Testis (tissue), 3 donors: ENCODE results near the gene PTP4A2. TPM values are rescaled to one million over a fixed set of nuclear protein-coding genes. Genes with fewer than 3 reads are reported as not detected.

Source experiments
- DNase-seq: peaks from one replicate; pipeline ENCODE4 v3.0.0-alpha.2; 2019
- H3K27ac ChIP-seq, 2 donors: fragments of 200-600 bp; sonication (generic); one replicate each; pipeline ENCODE4 v1.5.1; 2019
- H3K27me3 ChIP-seq: fragments of 200-600 bp; sonication (generic); one replicate; pipeline ENCODE4 v1.5.1; 2019
- H3K36me3 ChIP-seq: fragments of 200-600 bp; sonication (generic); one replicate; pipeline ENCODE4 v1.5.1; 2017; ENCODE audit warnings: low read depth; ENCODE audit errors: missing control alignments
- H3K4me1 ChIP-seq: fragments of 200-600 bp; sonication (generic); one replicate; pipeline ENCODE4 v1.5.1; 2019
- H3K4me3 ChIP-seq, 2 donors: fragments of 200-600 bp; sonication (generic); one replicate each; pipeline ENCODE4 v1.5.1; 2017 to 2019
- H3K9me3 ChIP-seq: fragments of 200-600 bp; sonication (generic); one replicate; pipeline ENCODE4 v1.5.1; 2017
- POLR2A ChIP-seq: fragments of 450-650 bp; IDR thresholded peaks from one replicate; pipeline ENCODE4 v1.6.1; 2017; ENCODE audit warnings: antibody characterized with exemption, mild to moderate bottlenecking, moderate library complexity
- WGBS, 2 donors: methylation state at CpG; one replicate each; pipeline ENCODE4 v1.1.5; 2018; 5-methylcytosine and 5-hydroxymethylcytosine counted together
- intact Hi-C: fragments of 100-400 bp; cut with DNase I; formaldehyde crosslinking; loops from one replicate; pipeline ENCODE4 v1.15.1; 2023; ENCODE audit warnings: low total_unique reads
- polyA plus RNA-seq: library from polyadenylated mRNA; stranded (reverse); fragments of 350-450 nt; fragmentation: Illumina TruSeq; extraction: RNeasy Lipid Tissue Mini Kit (QIAGEN cat#74804); gene quantifications from one replicate; pipeline ENCODE4 v1.2.3, GENCODE V29; 2014; ENCODE audit warnings: low read depth, low replicate concordance; ENCODE audit not compliant: insufficient read depth
- total RNA-seq, 2 donors: library from RNA; depleted of rRNA; stranded (reverse); fragments of >200 nt; gene quantifications; one replicate each; pipeline ENCODE4 v1.2.3, GENCODE V29; 2016
- TF ChIP-seq, protein P1 (sequence below), 3 experiments: fragments of 450-650 bp in 2 of 3; fragments of 200-600 bp in 1 of 3; sonication (generic) in 1 of 3; IDR thresholded peaks; one replicate each; pipeline ENCODE4 v1.5.1; 2016 to 2019; ENCODE audit warnings: antibody characterized with exemption in 3 of 3, mild to moderate bottlenecking in 2 of 3, moderate library complexity in 1 of 3

PTP4A2 gene
- total and polyA plus RNA-seq, 3 donors from 2014 or later = 137 to 305 (median 189) TPM

DNA sequence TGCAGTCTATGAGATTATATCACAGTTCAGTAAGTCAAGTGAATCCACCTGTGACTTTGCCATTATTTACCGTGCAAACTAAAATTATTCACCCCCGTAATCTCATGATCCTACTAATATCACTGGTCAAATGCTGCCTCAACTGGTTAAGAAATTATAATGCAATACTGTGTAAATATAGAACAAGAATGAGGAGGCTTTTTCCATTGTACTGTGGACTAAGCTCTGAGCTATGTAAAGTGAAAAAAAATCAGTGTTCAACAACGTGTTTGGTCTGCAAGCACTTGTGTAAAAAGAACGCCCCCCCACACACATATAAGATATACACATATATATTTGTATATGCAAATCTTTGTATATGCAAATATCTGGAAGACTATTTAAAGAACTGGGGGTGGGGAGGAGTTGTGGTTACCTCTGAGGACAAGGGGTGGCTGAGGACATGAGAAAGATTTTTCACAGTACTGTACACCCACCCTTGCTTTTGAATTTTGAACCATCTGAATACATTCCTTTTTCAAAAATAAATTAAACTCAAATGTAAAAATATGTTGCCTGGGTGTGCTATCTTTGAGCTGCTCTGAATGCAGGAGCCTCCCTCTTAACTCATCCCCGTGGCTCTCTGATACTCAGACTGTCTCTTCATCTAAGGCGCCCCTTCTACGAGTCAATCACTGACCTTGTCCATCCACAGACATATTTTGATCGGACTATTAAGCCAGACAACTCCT is 57.0 kb downstream of the PTP4A2 start:
- Histone ChIP-seq H3K27ac (no peak overlapping the region), H3K9me3 (no peaks in the 10 kb centered on the region), H3K4me3 (no peak overlapping the region), H3K4me1 (peaks cover 3% of the 10 kb centered on the region), H3K36me3 (no peaks in the 10 kb centered on the region), H3K27me3 (no peaks in the 10 kb centered on the region)
- TF ChIP-seq POLR2A = no peak
- TF ChIP-seq, protein P1, sequence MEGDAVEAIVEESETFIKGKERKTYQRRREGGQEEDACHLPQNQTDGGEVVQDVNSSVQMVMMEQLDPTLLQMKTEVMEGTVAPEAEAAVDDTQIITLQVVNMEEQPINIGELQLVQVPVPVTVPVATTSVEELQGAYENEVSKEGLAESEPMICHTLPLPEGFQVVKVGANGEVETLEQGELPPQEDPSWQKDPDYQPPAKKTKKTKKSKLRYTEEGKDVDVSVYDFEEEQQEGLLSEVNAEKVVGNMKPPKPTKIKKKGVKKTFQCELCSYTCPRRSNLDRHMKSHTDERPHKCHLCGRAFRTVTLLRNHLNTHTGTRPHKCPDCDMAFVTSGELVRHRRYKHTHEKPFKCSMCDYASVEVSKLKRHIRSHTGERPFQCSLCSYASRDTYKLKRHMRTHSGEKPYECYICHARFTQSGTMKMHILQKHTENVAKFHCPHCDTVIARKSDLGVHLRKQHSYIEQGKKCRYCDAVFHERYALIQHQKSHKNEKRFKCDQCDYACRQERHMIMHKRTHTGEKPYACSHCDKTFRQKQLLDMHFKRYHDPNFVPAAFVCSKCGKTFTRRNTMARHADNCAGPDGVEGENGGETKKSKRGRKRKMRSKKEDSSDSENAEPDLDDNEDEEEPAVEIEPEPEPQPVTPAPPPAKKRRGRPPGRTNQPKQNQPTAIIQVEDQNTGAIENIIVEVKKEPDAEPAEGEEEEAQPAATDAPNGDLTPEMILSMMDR (IDR thresholded peaks at IDR 0.05) = no peak
- intact Hi-C loops = no loop called here
- 60 to 67% methylated on average over 8 of the region's 8 CpGs for WGBS, 2 donors
- DNase-seq = no peak

DNA sequence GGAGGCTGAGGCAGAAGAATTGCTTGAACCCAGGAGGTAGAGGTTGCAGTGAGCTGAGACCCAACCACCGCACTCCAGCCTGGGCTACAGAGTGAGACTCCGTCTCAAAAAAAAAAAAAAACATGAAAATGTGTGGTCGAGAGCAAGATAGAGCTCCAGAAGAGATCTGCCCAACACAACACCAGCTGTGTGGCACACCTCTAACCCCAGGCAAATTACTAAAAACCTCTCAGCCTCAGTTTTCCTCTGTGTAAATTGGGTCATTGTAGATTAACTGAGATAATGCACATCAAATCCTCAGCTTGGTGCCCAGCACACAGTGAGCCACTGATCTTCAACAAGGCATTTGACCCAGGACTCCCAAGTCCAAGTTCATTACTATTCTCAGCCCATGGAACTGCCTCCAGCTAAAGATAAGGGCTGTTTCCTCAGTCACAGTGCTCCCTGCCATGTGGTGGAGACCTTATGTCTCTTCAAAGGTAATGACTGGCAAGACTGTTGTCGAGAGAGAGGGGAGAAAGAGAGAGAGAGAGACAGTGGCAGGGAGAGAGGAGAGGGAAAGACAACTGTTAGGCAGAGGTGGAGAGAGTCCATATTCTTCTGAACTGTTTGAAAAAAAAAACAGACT is 58.1 kb downstream of the PTP4A2 start:
- H3K36me3 ChIP-seq = no peaks in the 10 kb centered on the region
- no peaks in the 10 kb centered on the region for H3K27me3 ChIP-seq
- H3K4me1 ChIP-seq = peaks cover 3% of the 10 kb centered on the region
- H3K4me3 ChIP-seq = no peak overlapping the region
- no peak for DNase-seq
- H3K27ac ChIP-seq = no peak overlapping the region
- no peaks in the 10 kb centered on the region for H3K9me3 ChIP-seq
- 72 to 86% methylated on average over 4 of the region's 4 CpGs for WGBS, 2 donors
- TF ChIP-seq POLR2A = no peak
- TF ChIP-seq, protein P1 (IDR thresholded peaks at IDR 0.05) = no peak
- intact Hi-C loops = no loop called here

DNA sequence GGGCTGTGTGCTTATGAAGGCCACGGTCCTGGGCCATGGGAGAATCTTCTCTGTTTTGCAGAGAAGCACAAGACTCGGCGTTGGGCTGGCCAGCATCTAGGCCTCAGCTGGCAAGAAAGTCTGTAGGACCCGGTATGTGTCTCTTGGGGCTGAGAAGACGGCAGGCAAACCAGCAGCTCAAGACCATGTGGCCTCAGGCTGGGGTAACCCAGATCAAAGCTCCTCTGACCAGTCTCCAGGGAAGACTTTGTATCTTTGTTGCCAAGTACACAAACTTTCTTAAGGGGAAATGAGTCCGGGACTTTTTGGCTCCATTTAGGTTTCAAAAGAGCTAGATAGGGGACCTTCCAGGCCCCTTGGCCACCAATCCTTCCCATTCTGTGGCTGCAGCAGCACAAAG is 60.1 kb downstream of the PTP4A2 start:
- H3K9me3 ChIP-seq = no peaks in the 10 kb centered on the region

DNA sequence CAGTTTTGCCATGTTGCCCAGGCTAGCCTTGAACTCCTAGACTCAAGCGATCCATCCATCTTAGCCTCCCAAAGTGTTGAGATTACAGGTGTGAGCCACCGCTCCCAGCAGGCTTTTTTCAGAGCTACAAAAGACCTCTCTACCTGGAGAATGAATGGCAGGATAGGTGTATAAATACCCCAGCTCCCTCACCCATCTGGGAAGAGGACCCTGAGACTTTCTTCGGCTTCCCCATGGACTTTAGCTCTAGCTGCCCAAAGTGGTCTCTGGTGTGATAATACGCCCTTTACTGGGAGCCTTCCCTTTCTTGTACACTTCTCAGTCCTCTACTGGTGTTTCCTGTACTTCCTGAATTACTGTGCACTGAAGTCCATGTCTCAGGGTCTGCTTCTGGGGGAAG is 60.6 kb downstream of the PTP4A2 start:
- H3K4me1 ChIP-seq = peaks cover 3% of the 10 kb centered on the region
- no peak overlapping the region for H3K27ac ChIP-seq
- no peaks in the 10 kb centered on the region for H3K9me3 ChIP-seq
- no peaks in the 10 kb centered on the region for H3K36me3 ChIP-seq
- intact Hi-C loops = no loop called here
- WGBS, 2 donors = 81 to 89% methylated on average over 4 of the region's 4 CpGs
- no peaks in the 10 kb centered on the region for H3K27me3 ChIP-seq
- no peak for DNase-seq
- TF ChIP-seq POLR2A = no peak
- TF ChIP-seq, protein P1 (IDR thresholded peaks at IDR 0.05) = no peak
- no peak overlapping the region for H3K4me3 ChIP-seq

More for the DNA sequence above, 60.1 kb downstream of the PTP4A2 start:
- TF ChIP-seq, protein P1 (IDR thresholded peaks at IDR 0.05) = no peak
- TF ChIP-seq POLR2A = no peak
- intact Hi-C loops = no loop called here
- Histone ChIP-seq H3K27me3 (no peaks in the 10 kb centered on the region), H3K4me1 (peaks cover 3% of the 10 kb centered on the region), H3K4me3 (no peak overlapping the region), H3K36me3 (no peaks in the 10 kb centered on the region), H3K27ac (no peak overlapping the region)
- no peak for DNase-seq
- 58 to 70% methylated on average over 6 of the region's 6 CpGs for WGBS, 2 donors
